Body of pancreas (tissue), 4 donors: ENCODE measurements around the gene PTOV1.

Experiments
- CTCF ChIP-seq, 7 experiments: fragments of 450-650 bp in 4 of 7; fragments of 200-600 bp in 3 of 7; sonication (generic) in 3 of 7; IDR thresholded peaks; one replicate each; pipeline ENCODE4 v1.5.1; 2016 to 2019; ENCODE audit warnings: antibody characterized with exemption in 7 of 7
- POLR2A ChIP-seq, 3 donors: fragments of 450-650 bp; IDR thresholded peaks; one replicate each; pipeline ENCODE4 v1.6.1; 2016; ENCODE audit warnings: antibody characterized with exemption in 3 of 3, mild to moderate bottlenecking in 2 of 3

GRCh38 chr19:49883094-49883493 is 32.1 kb downstream of the PTOV1 start:
- no peak for TF ChIP-seq CTCF (IDR thresholded peaks at IDR 0.05)
- TF ChIP-seq POLR2A (IDR thresholded peaks at IDR 0.05) = no peak
